Measurements from ENCODE around the gene IFNL1. TPM values are rescaled to one million over a fixed set of nuclear protein-coding genes. Genes with fewer than 3 reads are reported as not detected.

Gene IFNL1
- total and polyA plus RNA-seq, 7 donors: not detected

Other genes starting within 250 kb of the IFNL1 start
- not detected for gene ACP7, start 212.0 kb upstream of the IFNL1 start, total RNA-seq
- gene ACP7, start 212.0 kb upstream of the IFNL1 start, polyA plus RNA-seq: under 1 TPM in 1 of 3 donors, not detected in 2; 0.07 TPM
- 10 to 100 TPM; 10.6 to 17.3 (median 11.6) TPM for gene PAK4, start 170.6 kb upstream of the IFNL1 start, total RNA-seq
- gene PAK4, start 170.6 kb upstream of the IFNL1 start, polyA plus RNA-seq: 10 to 100 TPM in 2 of 3 donors, 1 to 10 TPM in 1; 7.2 to 22.0 (median 16.5) TPM
- gene NCCRP1, start 99.4 kb upstream of the IFNL1 start, total RNA-seq: under 1 TPM in 1 of 4 donors, not detected in 3; 0.13 TPM
- gene NCCRP1, start 99.4 kb upstream of the IFNL1 start, polyA plus RNA-seq: under 1 TPM in 1 of 3 donors, not detected in 2; 0.13 TPM
- gene SYCN, start 92.1 kb upstream of the IFNL1 start, total RNA-seq: 1 to 10 TPM in 1 of 4 donors, not detected in 3; 1.3 TPM
- not detected for gene SYCN, start 92.1 kb upstream of the IFNL1 start, polyA plus RNA-seq
- not detected for gene IFNL3, start 51.4 kb upstream of the IFNL1 start, total RNA-seq
- gene IFNL3, start 51.4 kb upstream of the IFNL1 start, polyA plus RNA-seq: not detected
- gene IFNL4, start 47.6 kb upstream of the IFNL1 start, total RNA-seq: not detected
- not detected for gene IFNL4, start 47.6 kb upstream of the IFNL1 start, polyA plus RNA-seq
- not detected for gene IFNL2, start 28.0 kb upstream of the IFNL1 start, total RNA-seq
- gene IFNL2, start 28.0 kb upstream of the IFNL1 start, polyA plus RNA-seq: not detected
- under 1 TPM in 3 of 4 donors, not detected in 1; 0.07 to 0.24 (median 0.08) TPM for gene LRFN1, start 24.5 kb downstream of the IFNL1 start, total RNA-seq
- under 1 TPM; 0.04 to 0.08 (median 0.08) TPM for gene LRFN1, start 24.5 kb downstream of the IFNL1 start, polyA plus RNA-seq
- gene GMFG, start 39.6 kb downstream of the IFNL1 start, total RNA-seq: 10 to 100 TPM in 2 of 4 donors, 1 to 10 TPM in 2; 7.6 to 13.0 (median 10.9) TPM
- gene GMFG, start 39.6 kb downstream of the IFNL1 start, polyA plus RNA-seq: 10 to 100 TPM in 2 of 3 donors, 1 to 10 TPM in 1; 6.3 to 15.9 (median 10.5) TPM
- 10 to 100 TPM; 34.7 to 66.4 (median 51.7) TPM for gene SAMD4B, start 46.0 kb downstream of the IFNL1 start, total RNA-seq
- gene SAMD4B, start 46.0 kb downstream of the IFNL1 start, polyA plus RNA-seq: 10 to 100 TPM; 42.0 to 97.5 (median 58.4) TPM
- 10 to 100 TPM; 33.7 to 38.0 (median 34.6) TPM for gene PAF1, start 94.7 kb downstream of the IFNL1 start, total RNA-seq
- gene PAF1, start 94.7 kb downstream of the IFNL1 start, polyA plus RNA-seq: 10 to 100 TPM; 34.1 to 58.0 (median 37.6) TPM
- 10 to 100 TPM; 25.0 to 33.6 (median 30.2) TPM for gene MED29, start 95.0 kb downstream of the IFNL1 start, total RNA-seq
- 10 to 100 TPM; 25.0 to 51.7 (median 26.9) TPM for gene MED29, start 95.0 kb downstream of the IFNL1 start, polyA plus RNA-seq
- gene ZFP36, start 110.4 kb downstream of the IFNL1 start, total RNA-seq: 100 to 1,000 TPM in 3 of 4 donors, 10 to 100 TPM in 1; 32.1 to 391 (median 184) TPM
- 100 to 1,000 TPM in 1 of 3 donors, 10 to 100 TPM in 2; 80.8 to 178 (median 83.3) TPM for gene ZFP36, start 110.4 kb downstream of the IFNL1 start, polyA plus RNA-seq
- gene PLEKHG2, start 116.3 kb downstream of the IFNL1 start, total RNA-seq: 1 to 10 TPM; 6.8 to 8.0 (median 7.4) TPM
- 1 to 10 TPM; 2.4 to 3.0 (median 2.7) TPM for gene PLEKHG2, start 116.3 kb downstream of the IFNL1 start, polyA plus RNA-seq
- gene RPS16, start 139.5 kb downstream of the IFNL1 start, total RNA-seq: 1,000 to 10,000 TPM; 1,186 to 1,958 (median 1,553) TPM
- gene RPS16, start 139.5 kb downstream of the IFNL1 start, polyA plus RNA-seq: 1,000 to 10,000 TPM; 2,324 to 3,255 (median 2,994) TPM
- gene SUPT5H, start 149.2 kb downstream of the IFNL1 start, total RNA-seq: 10 to 100 TPM; 60.7 to 88.6 (median 80.2) TPM
- 10 to 100 TPM; 63.1 to 97.1 (median 88.0) TPM for gene SUPT5H, start 149.2 kb downstream of the IFNL1 start, polyA plus RNA-seq
- gene TIMM50, start 184.4 kb downstream of the IFNL1 start, total RNA-seq: 100 to 1,000 TPM in 1 of 4 donors, 10 to 100 TPM in 3; 70.5 to 105 (median 75.7) TPM
- 100 to 1,000 TPM in 1 of 3 donors, 10 to 100 TPM in 2; 86.1 to 189 (median 95.0) TPM for gene TIMM50, start 184.4 kb downstream of the IFNL1 start, polyA plus RNA-seq
- gene DLL3, start 202.5 kb downstream of the IFNL1 start, total RNA-seq: under 1 TPM in 1 of 4 donors, not detected in 3; 0.14 TPM
- gene DLL3, start 202.5 kb downstream of the IFNL1 start, polyA plus RNA-seq: under 1 TPM in 1 of 3 donors, not detected in 2; 0.03 TPM
- gene SELENOV, start 218.7 kb downstream of the IFNL1 start, total RNA-seq: not detected
- not detected for gene SELENOV, start 218.7 kb downstream of the IFNL1 start, polyA plus RNA-seq
- gene EID2B, start 236.4 kb downstream of the IFNL1 start, total RNA-seq: 1 to 10 TPM in 3 of 4 donors, under 1 TPM in 1; 0.71 to 1.9 (median 1.7) TPM
- gene EID2B, start 236.4 kb downstream of the IFNL1 start, polyA plus RNA-seq: 1 to 10 TPM in 2 of 3 donors, under 1 TPM in 1; 0.83 to 9.0 (median 1.9) TPM
- 10 to 100 TPM in 3 of 4 donors, 1 to 10 TPM in 1; 7.6 to 13.2 (median 10.8) TPM for gene EID2, start 243.8 kb downstream of the IFNL1 start, total RNA-seq
- gene EID2, start 243.8 kb downstream of the IFNL1 start, polyA plus RNA-seq: 10 to 100 TPM in 1 of 3 donors, 1 to 10 TPM in 2; 7.7 to 15.7 (median 9.3) TPM